D341Med (cell line): ENCODE measurements around the gene YKT6.

ENCODE experiments used
- DNase-seq: peaks from one replicate; pipeline ENCODE4 v3.0.0; 2012; ENCODE audit warnings: low spot score

The YKT6 gene

GRCh38 chr7:44258865-44259546 lies 58.2 kb downstream of the YKT6 start:
- no peak for DNase-seq

- DNase-seq: no peak
Measured at GRCh38 chr7:44259547-44260457, 59.0 kb downstream of the YKT6 start.

GRCh38 chr7:44261240-44261639 lies 60.5 kb downstream of the YKT6 start:
- DNase-seq: no peak

GRCh38 chr7:44262031-44262430 lies 61.3 kb downstream of the YKT6 start:
- DNase-seq: no peak

- DNase-seq: no peak
Measured at GRCh38 chr7:44263326-44264082, 62.7 kb downstream of the YKT6 start.
